Measurements from ENCODE around the gene MUC20. TPM values are rescaled to one million over a fixed set of nuclear protein-coding genes. Genes with fewer than 3 reads are reported as not detected.

Gene MUC20
- total and polyA plus RNA-seq, 3 donors from 2014 or later: 10.3 to 16.2 (median 13.8) TPM

DNA sequence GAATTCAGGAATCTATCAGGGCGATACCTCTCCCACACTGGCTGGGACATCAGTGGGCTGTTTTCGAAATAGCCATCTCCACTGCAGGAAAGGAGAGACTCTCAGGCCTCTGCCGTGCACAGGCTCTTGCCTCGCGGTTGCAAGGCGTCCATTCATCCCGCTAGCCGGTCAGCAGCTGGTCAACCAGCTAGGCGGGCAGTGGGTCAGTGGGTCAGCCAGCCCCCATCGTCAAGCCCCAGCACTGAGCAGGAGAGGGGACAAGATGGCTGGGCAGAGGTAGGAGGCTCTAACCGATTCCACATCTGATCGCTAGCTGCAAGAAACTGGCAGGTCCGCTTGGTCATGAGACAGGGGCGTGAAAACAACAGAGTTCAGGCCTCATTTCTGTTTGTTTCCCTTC is 45.9 kb downstream of the MUC20 start:
- no peak overlapping the region for H3K27ac ChIP-seq
- TF ChIP-seq, protein P1, sequence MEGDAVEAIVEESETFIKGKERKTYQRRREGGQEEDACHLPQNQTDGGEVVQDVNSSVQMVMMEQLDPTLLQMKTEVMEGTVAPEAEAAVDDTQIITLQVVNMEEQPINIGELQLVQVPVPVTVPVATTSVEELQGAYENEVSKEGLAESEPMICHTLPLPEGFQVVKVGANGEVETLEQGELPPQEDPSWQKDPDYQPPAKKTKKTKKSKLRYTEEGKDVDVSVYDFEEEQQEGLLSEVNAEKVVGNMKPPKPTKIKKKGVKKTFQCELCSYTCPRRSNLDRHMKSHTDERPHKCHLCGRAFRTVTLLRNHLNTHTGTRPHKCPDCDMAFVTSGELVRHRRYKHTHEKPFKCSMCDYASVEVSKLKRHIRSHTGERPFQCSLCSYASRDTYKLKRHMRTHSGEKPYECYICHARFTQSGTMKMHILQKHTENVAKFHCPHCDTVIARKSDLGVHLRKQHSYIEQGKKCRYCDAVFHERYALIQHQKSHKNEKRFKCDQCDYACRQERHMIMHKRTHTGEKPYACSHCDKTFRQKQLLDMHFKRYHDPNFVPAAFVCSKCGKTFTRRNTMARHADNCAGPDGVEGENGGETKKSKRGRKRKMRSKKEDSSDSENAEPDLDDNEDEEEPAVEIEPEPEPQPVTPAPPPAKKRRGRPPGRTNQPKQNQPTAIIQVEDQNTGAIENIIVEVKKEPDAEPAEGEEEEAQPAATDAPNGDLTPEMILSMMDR (IDR thresholded peaks at IDR 0.05): no peak
- TF ChIP-seq POLR2A (IDR thresholded peaks at IDR 0.05): no peak
- H3K9me3 ChIP-seq: no peaks in the 10 kb centered on the region
- WGBS, 2 donors: 93 to 95% methylated on average over 4 to 14 of the region's 14 CpGs
- peak; percentile 6 for DNase-seq
- H3K27me3 ChIP-seq: no peaks in the 10 kb centered on the region
- intact Hi-C loops (cut with DNase I; ENCODE audit: low total_unique reads): no loop called here
- no peak overlapping the region for H3K4me3 ChIP-seq
- peaks cover 3% of the 10 kb centered on the region for H3K4me1 ChIP-seq
- no peaks in the 10 kb centered on the region for H3K36me3 ChIP-seq (ENCODE audit: low read depth, missing control alignments)

DNA sequence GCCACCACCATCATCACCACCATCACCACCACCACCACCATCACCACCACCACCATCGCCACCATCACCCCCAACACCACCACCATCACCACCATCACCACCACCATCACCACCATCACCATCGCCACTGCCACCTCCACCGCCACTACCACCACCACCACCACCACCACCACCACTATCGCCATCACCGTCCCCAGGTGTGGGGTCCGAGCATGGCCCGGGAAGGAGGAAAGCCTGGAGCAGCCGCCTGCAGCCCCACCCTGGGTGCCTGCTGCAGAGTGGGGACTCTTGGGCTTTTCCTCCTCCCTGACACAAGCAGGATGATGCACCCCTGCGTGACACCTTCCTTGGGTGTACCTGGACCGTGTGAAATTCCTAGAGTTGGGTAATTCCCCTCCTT is 47.0 kb downstream of the MUC20 start:
- Histone ChIP-seq H3K4me3 (no peak overlapping the region), H3K9me3 (no peaks in the 10 kb centered on the region), H3K36me3 (ENCODE audit: low read depth, missing control alignments) (no peaks in the 10 kb centered on the region), H3K27ac (no peak overlapping the region), H3K27me3 (no peaks in the 10 kb centered on the region), H3K4me1 (no peaks in the 10 kb centered on the region)
- intact Hi-C loops (cut with DNase I; ENCODE audit: low total_unique reads): no loop called here
- TF ChIP-seq POLR2A (IDR thresholded peaks at IDR 0.05): no peak
- TF ChIP-seq, protein P1 (IDR thresholded peaks at IDR 0.05): no peak
- 77 to 80% methylated on average over 10 of the region's 10 CpGs for WGBS, 2 donors
- DNase-seq: peak; percentile 0

DNA sequence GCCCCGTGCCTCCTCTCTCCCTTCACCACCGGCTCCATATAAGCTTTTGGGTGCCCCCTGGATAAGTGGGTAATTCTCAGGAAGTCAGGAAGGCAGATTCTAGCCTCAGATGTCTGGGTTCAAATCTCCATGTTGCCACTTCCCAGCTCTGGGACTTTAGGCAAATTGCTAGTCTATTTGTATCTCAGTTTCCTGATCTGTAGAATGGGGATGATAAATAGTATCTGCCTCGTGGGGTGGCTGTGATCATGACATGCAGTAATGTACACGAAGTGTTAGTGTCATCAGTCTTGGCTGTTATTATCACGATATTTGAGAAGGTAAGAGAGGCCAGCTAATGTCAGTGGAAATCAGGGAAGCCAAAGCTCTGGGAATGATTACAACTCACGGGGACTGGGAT is 47.6 kb downstream of the MUC20 start:
- 76 to 78% methylated on average over 6 of the region's 6 CpGs for WGBS, 2 donors
- DNase-seq: peak; percentile 5
- TF ChIP-seq, protein P1 (IDR thresholded peaks at IDR 0.05): no peak
- TF ChIP-seq POLR2A (IDR thresholded peaks at IDR 0.05): no peak
- Histone ChIP-seq H3K4me1 (no peaks in the 10 kb centered on the region), H3K4me3 (no peak overlapping the region), H3K9me3 (no peaks in the 10 kb centered on the region), H3K36me3 (ENCODE audit: low read depth, missing control alignments) (no peaks in the 10 kb centered on the region), H3K27ac (no peak overlapping the region), H3K27me3 (no peaks in the 10 kb centered on the region)
- intact Hi-C loops (cut with DNase I; ENCODE audit: low total_unique reads): no loop called here

DNA sequence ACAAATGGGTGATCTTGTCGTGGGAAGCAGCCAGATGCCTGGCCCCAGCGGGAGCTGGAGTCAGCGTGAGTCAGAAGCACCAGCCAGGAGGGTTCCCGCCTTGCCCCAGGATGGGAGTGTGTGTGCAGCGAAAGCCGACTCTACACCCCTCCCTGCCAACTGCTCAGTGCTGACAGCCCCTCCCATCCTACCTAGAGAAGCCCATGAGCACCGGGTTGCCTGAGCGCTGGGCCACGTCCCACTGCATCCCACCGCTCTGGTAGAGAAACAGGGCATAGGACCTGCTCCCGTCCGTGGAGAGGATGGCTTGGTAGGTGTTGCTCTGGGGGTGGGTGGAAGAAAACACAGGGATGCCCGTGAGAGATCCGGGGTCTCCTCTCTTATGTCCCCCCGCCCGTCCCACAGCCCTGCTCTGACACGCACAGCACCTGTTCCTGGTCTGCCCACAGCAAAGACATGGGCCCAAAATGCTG is 48.1 kb downstream of the MUC20 start:
- H3K36me3 ChIP-seq (ENCODE audit: low read depth, missing control alignments): no peaks in the 10 kb centered on the region
- no peaks in the 10 kb centered on the region for H3K9me3 ChIP-seq
- TF ChIP-seq POLR2A (IDR thresholded peaks at IDR 0.05): no peak
- TF ChIP-seq, protein P1 (IDR thresholded peaks at IDR 0.05): no peak
- 82 to 90% methylated on average over 12 to 17 of the region's 17 CpGs for WGBS, 2 donors
- DNase-seq: peak; percentile 11
- H3K27me3 ChIP-seq: no peaks in the 10 kb centered on the region
- no peak overlapping the region for H3K4me3 ChIP-seq
- intact Hi-C loops (cut with DNase I; ENCODE audit: low total_unique reads): no loop called here
- H3K4me1 ChIP-seq: no peaks in the 10 kb centered on the region
- H3K27ac ChIP-seq: no peak overlapping the region

DNA sequence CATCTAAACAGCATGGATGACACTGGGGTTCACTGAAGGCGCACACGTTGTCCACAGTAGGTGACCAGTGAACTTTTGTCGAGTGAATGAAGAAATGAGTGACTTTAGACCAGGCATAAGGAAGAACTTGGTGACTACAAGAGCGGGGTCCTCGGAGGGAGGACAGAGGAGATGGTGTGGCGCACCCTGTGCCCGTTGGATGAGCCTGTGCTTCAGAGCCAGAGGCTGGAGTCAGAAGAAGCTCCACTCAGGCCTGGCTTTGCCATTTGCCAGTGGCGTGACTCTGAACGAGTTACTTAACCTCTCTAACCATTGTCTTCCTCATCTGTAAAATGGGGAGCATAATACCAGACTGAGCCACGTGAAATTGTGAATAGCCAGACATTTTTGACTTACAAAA is 48.8 kb downstream of the MUC20 start:
- H3K9me3 ChIP-seq: no peaks in the 10 kb centered on the region
- no peak overlapping the region for H3K27ac ChIP-seq
- intact Hi-C loops (cut with DNase I; ENCODE audit: low total_unique reads): no loop called here
- no peaks in the 10 kb centered on the region for H3K36me3 ChIP-seq (ENCODE audit: low read depth, missing control alignments)
- 93 to 95% methylated on average over 10 of the region's 10 CpGs for WGBS, 2 donors
- no peak overlapping the region for H3K4me3 ChIP-seq
- TF ChIP-seq, protein P1 (IDR thresholded peaks at IDR 0.05): no peak
- no peak for TF ChIP-seq POLR2A (IDR thresholded peaks at IDR 0.05)
- H3K4me1 ChIP-seq: no peaks in the 10 kb centered on the region
- no peaks in the 10 kb centered on the region for H3K27me3 ChIP-seq
- peak; percentile 10 for DNase-seq

All from testis (tissue), 3 donors.